NOMO-1 treated with DMSO at 0.1 percent for 48 hours (cell line): ENCODE measurements around the gene RAB40B.

Source experiments
- DNase-seq: peaks from one replicate; lab custom pipeline; 2025; ENCODE audit not compliant: unreplicated experiment; lab: John Stamatoyannopoulos, UW

RAB40B gene

GRCh38 chr17:82619641-82620040 lies 78.9 kb downstream of the RAB40B start:
- no peak for DNase-seq

- DNase-seq = no peak
Observed at GRCh38 chr17:82619211-82619610, 79.3 kb downstream of the RAB40B start.

GRCh38 chr17:82616021-82616711 lies 82.3 kb downstream of the RAB40B start:
- DNase-seq = no peak

- no peak for DNase-seq
Observed at GRCh38 chr17:82615084-82616020, 83.1 kb downstream of the RAB40B start.

GRCh38 chr17:82614095-82614631 lies 84.3 kb downstream of the RAB40B start:
- no peak for DNase-seq

GRCh38 chr17:82613283-82614094 lies 85.0 kb downstream of the RAB40B start:
- no peak for DNase-seq

GRCh38 chr17:82611140-82612058 lies 87.1 kb downstream of the RAB40B start:
- no peak for DNase-seq

GRCh38 chr17:82609655-82610054 lies 88.8 kb downstream of the RAB40B start:
- no peak for DNase-seq

- DNase-seq = no peak
Observed at GRCh38 chr17:82608816-82609215, 89.7 kb downstream of the RAB40B start.

GRCh38 chr17:82605939-82606600 lies 92.4 kb downstream of the RAB40B start:
- DNase-seq = no peak
